OCI-LY7 (cell line): ENCODE data around the gene SLC13A5. TPM values are rescaled to one million over a fixed set of nuclear protein-coding genes. Genes with fewer than 3 reads are reported as not detected.

ENCODE experiments used
- BruUV-seq: library from RNA; stranded (reverse); fragments of 400-500 nt; replicated peaks from 2 replicates; lab custom pipeline; 2021; lab: Mats Ljungman, UMichigan
- CTCF ChIA-PET: fragments of 300-600 bp; sonication (Branson Sonifier 250); formaldehyde crosslinking; loops from one replicate; lab custom pipeline; 2022; ENCODE audit warnings: antibody characterized with exemption; ENCODE audit not compliant: unreplicated experiment; lab: Charles Lee
- POLR2A ChIA-PET: fragments of 300-600 bp; sonication (Branson Sonifier 250); formaldehyde crosslinking; loops from one replicate; lab custom pipeline; 2022; ENCODE audit warnings: antibody characterized with exemption; lab: Charles Lee
- DNase-seq: peaks from one replicate; pipeline ENCODE4 v3.0.0-alpha.2; 2015; ENCODE audit warnings: low spot score
- H2AFZ ChIP-seq: fragments of 200-600 bp; sonication (generic), shearing (Covaris generic); 2 replicates; pipeline ENCODE4 v1.6.1; 2014; ENCODE audit warnings: mild to moderate bottlenecking, antibody characterized with exemption, low read length, moderate library complexity
- H3K27ac ChIP-seq: fragments of 200-600 bp; sonication (generic); 2 replicates; pipeline ENCODE4 v1.5.1; 2014; ENCODE audit warnings: mixed run types, low read depth, mild to moderate bottlenecking, moderate library complexity, low read length, inconsistent platforms; ENCODE audit not compliant: poor library complexity, severe bottlenecking
- H3K36me3 ChIP-seq: fragments of 200-600 bp; sonication (generic); 2 replicates; pipeline ENCODE4 v1.6.1; 2014; ENCODE audit warnings: mild to moderate bottlenecking, antibody characterized with exemption, low read length, moderate library complexity, mixed read lengths; ENCODE audit not compliant: insufficient read depth
- H3K4me1 ChIP-seq: fragments of 200-600 bp; sonication (generic); 2 replicates; pipeline ENCODE4 v1.5.1; 2014; ENCODE audit warnings: mild to moderate bottlenecking, low read length; ENCODE audit not compliant: insufficient read depth, poor library complexity, severe bottlenecking
- H3K4me2 ChIP-seq: fragments of 200-600 bp; sonication (generic); 2 replicates; pipeline ENCODE4 v1.6.1; 2014; ENCODE audit warnings: mild to moderate bottlenecking, low read length
- H3K4me3 ChIP-seq: fragments of 200-600 bp; sonication (generic); 2 replicates; pipeline ENCODE4 v1.5.1; 2014; ENCODE audit warnings: mild to moderate bottlenecking, low read depth, low read length; ENCODE audit not compliant: poor library complexity, severe bottlenecking
- H3K79me2 ChIP-seq: fragments of 200-600 bp; sonication (generic); 2 replicates; pipeline ENCODE4 v1.6.1; 2016; ENCODE audit warnings: low read depth, mild to moderate bottlenecking, low read length, moderate library complexity, mixed read lengths; ENCODE audit not compliant: insufficient read depth
- H3K9me2 ChIP-seq: fragments of 200-600 bp; sonication (generic); 2 replicates; pipeline ENCODE4 v1.6.1; 2016; ENCODE audit warnings: mild to moderate bottlenecking, low read length, mixed read lengths; ENCODE audit not compliant: insufficient read depth
- H3K9me3 ChIP-seq: fragments of 200-600 bp; sonication (generic); 2 replicates; pipeline ENCODE4 v1.6.1; 2014; ENCODE audit warnings: mild to moderate bottlenecking, mixed run types, low read length, mixed read lengths
- H4K20me1 ChIP-seq: fragments of 200-600 bp; sonication (generic); 2 replicates; pipeline ENCODE4 v1.6.1; 2014; ENCODE audit warnings: mild to moderate bottlenecking, antibody characterized with exemption, low read length, moderate library complexity, mixed read lengths; ENCODE audit not compliant: insufficient read depth
- CTCF ChIP-seq: fragments of 200-600 bp; sonication (generic); conservative IDR thresholded peaks from 2 replicates; pipeline ENCODE4 v1.5.1; 2014; ENCODE audit warnings: mild to moderate bottlenecking, antibody characterized with exemption, low read length, moderate library complexity, mixed read lengths
- EZH2phosphoT487 ChIP-seq: fragments of 200-600 bp; sonication (generic); IDR thresholded peaks from 2 replicates; pipeline ENCODE4 v1.6.1; 2018; ENCODE audit warnings: low read depth, borderline replicate concordance, mild to moderate bottlenecking, mixed run types, antibody characterized with exemption, low read length, moderate library complexity, mixed read lengths
- intact Hi-C: fragments of 100-400 bp; cut with micrococcal nuclease; formaldehyde crosslinking; loops from one replicate; pipeline ENCODE4 v1.10.0; 2022; ENCODE audit not compliant: unreplicated experiment
- total RNA-seq, 2 experiments: library from RNA; depleted of rRNA in 1 of 2; stranded (reverse); fragments of >200 nt in 1 of 2; shearing (Covaris generic) in 1 of 2; gene quantifications; 2 replicates each; pipeline ENCODE4 v1.2.3, GENCODE V29; 2014 to 2022

SLC13A5 gene
- total RNA-seq, 2 experiments from 2014 or later, result not detected

GRCh38 chr17:6729531-6729930 lies 16.4 kb upstream of the SLC13A5 start:
- DNase-seq, result no peak
- H3K4me2 ChIP-seq, result no peak overlapping the region
- no peaks in the 10 kb centered on the region for H3K4me1 ChIP-seq
- no peaks in the 10 kb centered on the region for H3K9me2 ChIP-seq
- H2AFZ ChIP-seq, result no peak overlapping the region
- intact Hi-C loops, result no loop called here
- no peaks in the 10 kb centered on the region for H3K9me3 ChIP-seq
- no peak overlapping the region for H3K4me3 ChIP-seq
- no peak overlapping the region for H3K27ac ChIP-seq
- no peaks in the 10 kb centered on the region for H3K79me2 ChIP-seq
- ChIA-PET POLR2A (no interaction called here), CTCF (no interaction called here)
- no peaks in the 10 kb centered on the region for H3K36me3 ChIP-seq
- BruUV-seq, result no TSS peak
- TF ChIP-seq CTCF (no peak), EZH2phosphoT487 (no peak)
- H4K20me1 ChIP-seq, result no peaks in the 10 kb centered on the region

- Histone ChIP-seq H4K20me1 (no peaks in the 10 kb centered on the region), H2AFZ (no peak overlapping the region), H3K27ac (no peak overlapping the region), H3K9me3 (no peaks in the 10 kb centered on the region), H3K79me2 (no peaks in the 10 kb centered on the region), H3K4me2 (no peak overlapping the region), H3K9me2 (no peaks in the 10 kb centered on the region), H3K36me3 (no peaks in the 10 kb centered on the region), H3K4me3 (no peak overlapping the region), H3K4me1 (no peaks in the 10 kb centered on the region)
- no peak for TF ChIP-seq CTCF
- no peak for TF ChIP-seq EZH2phosphoT487
- intact Hi-C loops, result no loop called here
- CTCF ChIA-PET, result no interaction called here
- no peak for DNase-seq
- BruUV-seq, result no TSS peak
- POLR2A ChIA-PET, result no interaction called here
Observed at GRCh38 chr17:6724009-6724408, 10.8 kb upstream of the SLC13A5 start.

GRCh38 chr17:6721744-6722143 lies 8.6 kb upstream of the SLC13A5 start:
- Histone ChIP-seq H3K79me2 (no peaks in the 10 kb centered on the region), H3K4me3 (no peak overlapping the region), H3K4me2 (no peak overlapping the region), H2AFZ (no peak overlapping the region), H3K9me3 (no peaks in the 10 kb centered on the region), H3K9me2 (no peaks in the 10 kb centered on the region), H3K27ac (no peak overlapping the region), H3K4me1 (no peaks in the 10 kb centered on the region), H4K20me1 (no peaks in the 10 kb centered on the region), H3K36me3 (no peaks in the 10 kb centered on the region)
- BruUV-seq, result no TSS peak
- POLR2A ChIA-PET, result no interaction called here
- TF ChIP-seq CTCF, result no peak
- TF ChIP-seq EZH2phosphoT487, result no peak
- CTCF ChIA-PET, result no interaction called here
- intact Hi-C loops, result no loop called here
- no peak for DNase-seq
